Fibroblast of mammary gland (primary cell): ENCODE results near the gene SNX20.

Source experiments
- DNase-seq: peaks from one replicate; pipeline ENCODE4 v3.0.0-alpha.2; 2010; ENCODE audit warnings: low read depth
- H3K4me3 ChIP-seq: 2 replicates; pipeline ENCODE4 v1.5.1; 2011; ENCODE audit warnings: low read depth, mild to moderate bottlenecking, low read length, moderate library complexity; ENCODE audit not compliant: control insufficient read depth
- CTCF ChIP-seq: conservative IDR thresholded peaks from 2 replicates; pipeline ENCODE4 v1.5.1; 2011; ENCODE audit warnings: low read depth, low read length, inconsistent platforms; ENCODE audit not compliant: control insufficient read depth, insufficient read depth

Gene SNX20

GRCh38 chr16:50681021-50681885 is at the start of gene SNX20:
SNX20 (minus strand) TSS chr16:50681312; CDS start chr16:50677526, 3,786 bp downstream.
- H3K4me3 ChIP-seq, result no peak within 1 kb of the TSS
- no peak for DNase-seq
- no peak for TF ChIP-seq CTCF

- TF ChIP-seq CTCF, result no peak
- no peak overlapping the region for H3K4me3 ChIP-seq
- peak; percentile 36 for DNase-seq
Measured at GRCh38 chr16:50724306-50724705, 43.2 kb upstream of the SNX20 start.

- no peak for DNase-seq
- no peak overlapping the region for H3K4me3 ChIP-seq
- no peak for TF ChIP-seq CTCF
Measured at GRCh38 chr16:50722960-50723359, 41.8 kb upstream of the SNX20 start.

GRCh38 chr16:50722405-50722737 is 41.3 kb upstream of the SNX20 start:
- no peak for DNase-seq
- H3K4me3 ChIP-seq, result no peak overlapping the region
- no peak for TF ChIP-seq CTCF

- H3K4me3 ChIP-seq, result no peak overlapping the region
- DNase-seq, result no peak
Measured at GRCh38 chr16:50721549-50722404, 40.7 kb upstream of the SNX20 start.

More at GRCh38 chr16:50721549-50722404, 40.7 kb upstream of the SNX20 start:
- no peak for TF ChIP-seq CTCF
